ENCODE data around the gene CRABP2.

CRABP2 gene

DNA sequence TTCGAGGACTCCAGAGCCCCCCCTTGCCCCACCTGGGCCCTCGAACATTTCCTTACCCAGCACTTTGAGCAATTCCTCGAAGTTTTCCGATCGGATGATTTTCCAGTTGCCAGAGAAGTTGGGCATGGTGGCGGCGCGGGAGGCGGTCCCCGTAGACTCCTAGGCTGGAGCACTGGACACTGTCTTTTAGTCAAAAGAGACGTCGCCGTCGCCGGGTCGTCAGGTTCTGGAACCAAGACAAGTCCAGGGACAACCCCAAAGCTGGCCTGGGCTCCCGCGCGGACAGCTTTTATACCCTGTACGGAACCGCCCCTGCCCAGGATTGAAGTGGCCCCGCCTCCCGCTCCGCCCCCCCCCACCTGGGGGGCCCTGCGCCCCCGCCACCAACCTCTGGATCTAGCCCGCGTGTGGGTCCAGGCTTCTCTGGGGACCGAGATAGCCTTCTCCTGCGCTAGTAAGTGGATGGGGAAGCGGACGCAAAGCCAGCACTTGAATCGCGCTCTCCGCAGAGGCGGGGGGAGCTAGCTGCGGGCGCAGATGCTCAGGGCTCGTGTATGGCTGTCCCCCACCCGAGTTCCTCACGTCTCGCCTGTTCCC, at the start of gene CRABP2:
CRABP2 (minus strand) TSS at position 263 of the 597 bp plus-strand sequence; CDS start at position 126, 137 bp downstream.
- H3K9me3 ChIP-seq (ENCODE audit: control insufficient read depth, insufficient read depth, low read length): no peaks in the 10 kb centered on the region
- H3K36me3 ChIP-seq (ENCODE audit: control insufficient read depth, insufficient read depth, low read length): peaks cover 5% of the 10 kb centered on the region; the same call in 1 of the 2 replicates
- H3K4me1 ChIP-seq (ENCODE audit: control insufficient read depth, insufficient read depth, low read length): peaks cover 17% of the 10 kb centered on the region
- DNase-seq (ENCODE audit: low read depth, low spot score): no peak
- H3K27ac ChIP-seq (ENCODE audit: low read length): no peak within 1 kb of the TSS
- H3K27me3 ChIP-seq (ENCODE audit: control insufficient read depth, insufficient read depth, low read length): peaks cover 2% of the 10 kb centered on the region; the same call in 1 of the 2 replicates
- no CpG with 5 or more reads among the region's 42 CpGs for WGBS (ENCODE audit: insufficient coverage, insufficient read length)
- peak within 1 kb of the TSS; percentile 44; the same call in 1 of the 2 replicates for H3K4me3 ChIP-seq (ENCODE audit: low read length)

DNA sequence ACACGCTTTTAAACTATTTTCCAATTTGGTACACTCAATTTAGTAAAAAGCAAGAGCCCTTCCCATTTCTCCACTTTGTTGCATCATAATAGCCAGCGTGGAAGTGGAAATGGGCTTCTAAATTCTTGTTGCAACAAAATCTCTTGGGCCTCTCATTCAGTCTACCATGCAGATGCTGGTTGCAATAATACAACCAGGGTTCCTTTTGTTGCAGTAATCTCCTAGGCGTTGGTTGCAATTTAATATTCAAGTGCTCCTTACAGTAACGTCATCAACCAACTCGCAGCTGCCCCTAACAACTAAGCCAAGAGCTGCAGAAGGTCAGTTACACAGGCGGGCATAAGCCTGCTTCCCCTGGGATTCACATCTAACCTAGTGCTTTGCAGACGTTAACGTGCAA, 48.8 kb upstream of the CRABP2 start:
- WGBS (ENCODE audit: insufficient coverage, insufficient read length): no CpG with 5 or more reads among the region's 8 CpGs
- no peaks in the 10 kb centered on the region for H3K9me3 ChIP-seq (ENCODE audit: control insufficient read depth, insufficient read depth, low read length)
- no peak for DNase-seq (ENCODE audit: low read depth, low spot score)

DNA sequence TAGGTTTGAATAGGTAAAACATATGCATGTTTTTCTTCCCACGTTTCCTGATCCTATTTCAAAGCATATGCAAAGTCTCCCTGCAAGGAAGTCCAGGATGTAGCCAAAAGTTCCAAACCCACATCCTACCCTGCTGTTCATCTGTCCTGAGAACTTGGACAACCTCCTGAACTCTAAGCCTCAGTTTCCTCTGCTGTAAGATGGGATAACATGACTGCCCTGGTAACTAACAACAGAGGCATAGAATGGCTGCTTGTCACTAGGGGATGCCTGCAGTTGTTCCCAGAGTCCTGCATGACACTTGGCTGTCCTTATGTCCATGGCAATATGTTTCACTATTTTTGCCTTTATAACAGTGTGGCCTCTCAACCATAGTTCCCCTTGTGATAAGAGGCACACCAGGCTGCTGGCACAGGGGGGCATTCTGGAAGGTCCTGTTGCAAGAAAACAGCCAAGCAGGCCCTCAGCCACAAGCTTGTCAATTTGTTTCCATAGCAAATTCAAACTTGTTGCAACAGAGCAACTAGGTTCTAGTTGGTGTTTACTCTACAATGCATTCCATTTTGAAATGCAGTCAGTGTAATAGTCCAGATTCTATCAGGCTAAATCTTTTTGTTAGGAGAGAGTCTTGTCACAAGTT, 47.6 kb upstream of the CRABP2 start:
- no CpG with 5 or more reads among the region's 1 CpG for WGBS (ENCODE audit: insufficient coverage, insufficient read length)
- Histone ChIP-seq H3K4me3 (ENCODE audit: low read length) (no peak overlapping the region), H3K27ac (ENCODE audit: low read length) (no peak overlapping the region), H3K9me3 (ENCODE audit: control insufficient read depth, insufficient read depth, low read length) (no peaks in the 10 kb centered on the region), H3K36me3 (ENCODE audit: control insufficient read depth, insufficient read depth, low read length) (no peaks in the 10 kb centered on the region), H3K4me1 (ENCODE audit: control insufficient read depth, insufficient read depth, low read length) (peaks cover 11% of the 10 kb centered on the region), H3K27me3 (ENCODE audit: control insufficient read depth, insufficient read depth, low read length) (no peaks in the 10 kb centered on the region)
- no peak for DNase-seq (ENCODE audit: low read depth, low spot score)

More for the DNA sequence above, 48.8 kb upstream of the CRABP2 start:
- H3K36me3 ChIP-seq (ENCODE audit: control insufficient read depth, insufficient read depth, low read length): no peaks in the 10 kb centered on the region
- peaks cover 4% of the 10 kb centered on the region; the same call in 1 of the 2 replicates for H3K4me1 ChIP-seq (ENCODE audit: control insufficient read depth, insufficient read depth, low read length)
- H3K4me3 ChIP-seq (ENCODE audit: low read length): no peak overlapping the region
- no peaks in the 10 kb centered on the region for H3K27me3 ChIP-seq (ENCODE audit: control insufficient read depth, insufficient read depth, low read length)
- H3K27ac ChIP-seq (ENCODE audit: low read length): no peak overlapping the region

DNA sequence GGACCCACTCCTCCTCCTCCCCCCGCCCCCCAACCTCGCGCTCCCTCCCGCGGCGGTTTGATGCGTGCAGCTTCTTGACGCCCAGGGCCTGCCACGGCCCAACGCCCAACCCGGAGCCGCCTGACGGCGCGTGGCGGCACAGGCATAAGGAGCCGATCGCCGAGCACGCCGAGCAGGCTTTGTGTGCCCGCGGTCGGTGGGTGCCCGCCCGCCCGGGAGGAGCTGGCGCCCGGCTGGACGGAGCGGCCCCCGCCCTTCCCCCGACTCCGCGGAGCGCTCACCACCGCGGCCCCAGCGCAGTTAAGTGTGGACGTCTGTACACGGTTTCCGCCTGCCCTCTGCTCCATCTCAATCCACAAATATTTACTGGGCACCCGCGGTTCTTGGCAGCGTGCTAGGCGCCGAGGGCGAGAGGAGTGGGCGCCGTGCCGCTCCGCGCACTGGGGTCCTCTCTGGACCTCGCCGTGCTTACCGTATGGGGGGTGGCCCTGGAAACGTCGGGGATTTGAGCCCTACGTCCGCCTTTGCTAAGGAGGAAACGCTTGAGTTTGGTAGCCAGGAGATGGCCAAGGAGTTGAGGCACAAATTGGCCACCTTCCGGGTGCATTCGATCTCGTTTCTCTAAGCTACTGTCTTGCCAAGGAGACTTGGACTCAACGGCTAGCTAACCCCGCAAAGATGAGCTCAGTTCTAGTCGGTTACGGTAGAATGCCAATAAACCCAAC, 46.5 kb upstream of the CRABP2 start:
- H3K4me3 ChIP-seq (ENCODE audit: low read length): peak overlapping the region; percentile 93
- DNase-seq (ENCODE audit: low read depth, low spot score): peak; percentile 85
- H3K36me3 ChIP-seq (ENCODE audit: control insufficient read depth, insufficient read depth, low read length): no peaks in the 10 kb centered on the region
- H3K27ac ChIP-seq (ENCODE audit: low read length): no peak overlapping the region
- H3K27me3 ChIP-seq (ENCODE audit: control insufficient read depth, insufficient read depth, low read length): no peaks in the 10 kb centered on the region
- H3K9me3 ChIP-seq (ENCODE audit: control insufficient read depth, insufficient read depth, low read length): no peaks in the 10 kb centered on the region
- H3K4me1 ChIP-seq (ENCODE audit: control insufficient read depth, insufficient read depth, low read length): peaks cover 14% of the 10 kb centered on the region
- no CpG with 5 or more reads among the region's 68 CpGs for WGBS (ENCODE audit: insufficient coverage, insufficient read length)

DNA sequence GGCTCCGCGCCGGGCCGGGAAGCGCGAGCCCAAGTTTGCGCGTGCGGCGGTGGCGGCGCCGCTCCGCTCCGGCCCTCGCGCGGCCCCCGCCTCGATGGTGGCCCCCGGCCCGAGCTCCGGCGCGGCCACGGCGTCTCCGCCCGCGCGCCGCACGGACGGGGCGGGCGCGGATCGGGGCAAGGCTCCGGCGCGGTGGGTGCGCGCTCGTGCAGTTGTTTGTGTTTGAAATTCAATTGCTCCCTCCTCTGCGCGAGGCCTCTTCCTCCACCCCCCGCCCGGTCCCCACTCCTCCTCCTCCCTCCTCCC, 46.0 kb upstream of the CRABP2 start, which contains the start of gene HDGF:
HDGF (minus strand) TSS at position 225 of the 306 bp plus-strand sequence. CDS start 246 bp downstream, outside the sequence.
- H3K4me3 ChIP-seq (ENCODE audit: low read length): peak within 1 kb of the TSS; percentile 93

DNA sequence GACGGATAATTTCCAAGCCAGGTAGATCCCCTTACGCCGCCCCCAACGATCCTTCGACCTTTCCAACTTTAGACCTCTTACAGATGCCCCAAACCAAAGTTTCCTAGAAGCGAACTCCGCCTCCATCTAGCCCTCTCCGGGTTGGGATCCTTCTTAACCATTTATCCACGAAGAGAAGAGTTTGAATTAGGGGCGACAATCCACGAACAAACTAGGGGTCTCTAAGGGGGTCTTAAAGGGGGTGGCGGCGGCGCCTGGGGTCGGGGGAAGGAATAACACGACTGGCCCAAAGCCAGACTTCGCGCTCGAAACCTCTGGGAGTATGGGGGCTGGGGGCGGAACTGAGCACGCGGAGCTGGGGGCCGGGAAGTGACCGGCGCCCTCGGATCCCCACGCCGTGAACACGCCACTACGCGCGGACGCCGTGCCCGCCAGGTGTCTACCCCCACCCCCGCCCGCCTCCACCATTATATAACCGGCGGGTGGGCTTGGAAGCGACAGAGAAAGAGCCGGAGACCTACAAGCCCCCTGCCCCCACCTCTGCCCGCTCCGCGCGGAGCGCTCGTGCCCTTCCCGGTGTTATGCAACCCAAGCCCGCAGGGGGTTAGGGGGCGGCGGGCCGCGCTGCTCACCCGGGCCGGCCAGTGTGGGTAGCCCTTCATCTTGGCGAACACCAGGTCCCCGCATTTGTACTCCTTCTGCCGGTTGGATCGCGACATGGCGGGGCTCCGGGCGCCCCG, 45.5 kb upstream of the CRABP2 start:
- no peak for DNase-seq (ENCODE audit: low read depth, low spot score)

More for the DNA sequence above, 46.0 kb upstream of the CRABP2 start, which contains the start of gene HDGF:
- no peak for DNase-seq (ENCODE audit: low read depth, low spot score)
- H3K4me1 ChIP-seq (ENCODE audit: control insufficient read depth, insufficient read depth, low read length): peaks cover 14% of the 10 kb centered on the region
- no peaks in the 10 kb centered on the region for H3K27me3 ChIP-seq (ENCODE audit: control insufficient read depth, insufficient read depth, low read length)
- no peaks in the 10 kb centered on the region for H3K9me3 ChIP-seq (ENCODE audit: control insufficient read depth, insufficient read depth, low read length)
- H3K36me3 ChIP-seq (ENCODE audit: control insufficient read depth, insufficient read depth, low read length): no peaks in the 10 kb centered on the region
- WGBS (ENCODE audit: insufficient coverage, insufficient read length): no CpG with 5 or more reads among the region's 48 CpGs
- no peak within 1 kb of the TSS for H3K27ac ChIP-seq (ENCODE audit: low read length)

DNA sequence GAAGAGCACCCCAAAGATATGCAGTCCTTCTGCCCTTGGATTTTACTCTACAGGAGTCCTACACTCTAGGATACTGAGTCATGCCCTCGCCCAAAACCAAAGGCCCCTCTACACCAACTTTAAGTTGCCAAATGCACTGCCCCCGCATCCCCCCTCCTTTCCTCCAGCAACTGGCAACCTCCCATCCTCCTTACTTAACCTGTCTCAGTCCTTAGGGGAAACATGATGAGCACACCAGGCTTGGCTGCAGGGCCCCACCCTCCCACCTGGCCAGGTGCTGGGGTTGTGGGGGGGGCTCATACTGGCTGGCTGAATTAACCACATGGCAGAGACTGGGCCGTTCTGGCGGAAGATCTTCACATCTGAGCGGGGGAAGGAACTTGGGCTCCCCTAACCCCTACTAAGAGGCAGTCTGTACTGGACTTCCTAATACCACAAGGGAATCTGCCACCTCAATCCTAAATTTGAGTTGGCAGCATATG, 44.8 kb upstream of the CRABP2 start:
- no peaks in the 10 kb centered on the region for H3K27me3 ChIP-seq (ENCODE audit: control insufficient read depth, insufficient read depth, low read length)
- no CpG with 5 or more reads among the region's 5 CpGs for WGBS (ENCODE audit: insufficient coverage, insufficient read length)
- H3K27ac ChIP-seq (ENCODE audit: low read length): no peak overlapping the region
- DNase-seq (ENCODE audit: low read depth, low spot score): no peak
- H3K36me3 ChIP-seq (ENCODE audit: control insufficient read depth, insufficient read depth, low read length): no peaks in the 10 kb centered on the region
- H3K9me3 ChIP-seq (ENCODE audit: control insufficient read depth, insufficient read depth, low read length): no peaks in the 10 kb centered on the region
- H3K4me1 ChIP-seq (ENCODE audit: control insufficient read depth, insufficient read depth, low read length): peaks cover 17% of the 10 kb centered on the region
- peak overlapping the region; percentile 93; the same call in 1 of the 2 replicates for H3K4me3 ChIP-seq (ENCODE audit: low read length)

More for the DNA sequence above, 45.5 kb upstream of the CRABP2 start:
- H3K4me1 ChIP-seq (ENCODE audit: control insufficient read depth, insufficient read depth, low read length): peaks cover 15% of the 10 kb centered on the region
- H3K4me3 ChIP-seq (ENCODE audit: low read length): peak overlapping the region; percentile 93
- WGBS (ENCODE audit: insufficient coverage, insufficient read length): no CpG with 5 or more reads among the region's 64 CpGs
- H3K36me3 ChIP-seq (ENCODE audit: control insufficient read depth, insufficient read depth, low read length): no peaks in the 10 kb centered on the region
- H3K27ac ChIP-seq (ENCODE audit: low read length): no peak overlapping the region
- H3K9me3 ChIP-seq (ENCODE audit: control insufficient read depth, insufficient read depth, low read length): no peaks in the 10 kb centered on the region
- no peaks in the 10 kb centered on the region for H3K27me3 ChIP-seq (ENCODE audit: control insufficient read depth, insufficient read depth, low read length)

DNA sequence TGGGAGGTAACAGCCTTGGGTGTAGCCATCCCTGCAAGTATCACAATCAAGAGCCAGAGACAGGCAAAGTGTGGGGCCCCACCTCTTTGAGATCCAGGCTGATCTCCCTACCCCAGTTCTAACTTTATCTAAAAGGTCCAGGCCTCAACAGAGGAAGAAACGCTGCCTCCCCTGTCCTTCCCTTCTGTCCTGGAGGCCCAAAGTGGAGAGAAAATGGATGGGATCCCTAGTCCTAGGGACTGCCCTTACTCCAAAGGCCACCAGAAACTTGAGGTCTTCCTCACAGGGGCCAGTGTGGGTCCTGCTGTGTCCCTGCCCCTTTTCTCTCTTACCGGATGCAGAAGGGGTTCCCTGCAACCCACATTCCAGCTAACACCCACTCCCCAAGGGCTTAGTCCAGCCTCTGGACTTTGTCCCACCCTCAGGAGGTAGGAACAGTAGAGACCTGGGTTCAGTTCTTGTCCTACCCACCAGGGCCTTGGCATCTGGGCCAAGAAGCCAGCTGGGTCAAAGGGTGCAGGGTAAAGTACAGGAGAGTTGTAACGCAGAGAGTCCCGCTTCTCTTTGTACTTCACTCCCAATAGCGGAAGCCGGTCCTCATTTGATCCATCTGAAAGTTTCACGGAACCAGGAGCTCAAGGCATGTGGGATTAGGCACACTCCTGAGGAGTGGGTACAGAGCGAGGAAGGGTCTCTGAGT, 44.2 kb upstream of the CRABP2 start:
- H3K27ac ChIP-seq (ENCODE audit: low read length): no peak overlapping the region
- H3K4me1 ChIP-seq (ENCODE audit: control insufficient read depth, insufficient read depth, low read length): peaks cover 17% of the 10 kb centered on the region
- DNase-seq (ENCODE audit: low read depth, low spot score): no peak
- no CpG with 5 or more reads among the region's 8 CpGs for WGBS (ENCODE audit: insufficient coverage, insufficient read length)
- 0 out of 2 replicates have a peak, but pooled peaks cover 3% of the 10 kb centered on the region for H3K36me3 ChIP-seq (ENCODE audit: control insufficient read depth, insufficient read depth, low read length)
- H3K4me3 ChIP-seq (ENCODE audit: low read length): no peak overlapping the region; the same call in 1 of the 2 replicates
- no peaks in the 10 kb centered on the region for H3K27me3 ChIP-seq (ENCODE audit: control insufficient read depth, insufficient read depth, low read length)
- H3K9me3 ChIP-seq (ENCODE audit: control insufficient read depth, insufficient read depth, low read length): no peaks in the 10 kb centered on the region

DNA sequence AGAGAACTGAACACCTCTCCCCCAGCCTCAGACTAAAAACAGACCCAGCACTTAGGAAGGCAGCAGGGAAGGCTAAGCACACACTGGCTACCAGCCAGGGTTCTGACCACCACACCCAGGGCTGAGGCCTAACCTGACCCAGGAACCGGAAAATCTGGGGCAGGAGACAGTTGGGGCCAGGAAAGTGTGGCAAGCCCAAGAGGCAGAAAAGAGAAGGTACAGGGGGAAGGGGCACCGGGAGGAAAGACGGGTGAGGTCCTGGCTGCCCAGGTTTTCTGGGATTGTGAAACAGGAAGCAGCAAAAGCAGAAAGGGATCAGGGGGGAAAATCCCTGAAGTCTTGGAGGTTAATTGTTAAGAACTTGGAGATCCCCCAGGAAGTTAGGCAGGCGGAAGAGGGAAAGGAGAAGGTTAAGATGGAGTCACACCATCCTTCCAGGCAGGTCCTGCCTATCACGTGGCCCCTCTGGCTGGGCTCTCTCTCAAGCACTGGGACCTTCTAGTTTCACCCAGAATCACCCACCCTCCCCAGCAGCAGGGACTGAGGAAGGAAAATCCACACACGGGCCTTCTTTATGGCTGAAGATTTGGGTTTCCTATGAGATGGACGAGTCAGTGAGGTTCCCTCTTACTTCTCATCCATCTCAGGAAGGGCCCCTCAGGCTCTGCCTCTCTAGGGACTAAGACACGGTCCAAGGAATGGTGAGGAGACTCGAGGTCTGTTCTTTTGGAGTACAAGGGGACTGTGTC, 43.5 kb upstream of the CRABP2 start:
- H3K4me3 ChIP-seq (ENCODE audit: low read length): no peak overlapping the region
- peaks cover 17% of the 10 kb centered on the region for H3K4me1 ChIP-seq (ENCODE audit: control insufficient read depth, insufficient read depth, low read length)
- no CpG with 5 or more reads among the region's 9 CpGs for WGBS (ENCODE audit: insufficient coverage, insufficient read length)
- no peaks in the 10 kb centered on the region for H3K27me3 ChIP-seq (ENCODE audit: control insufficient read depth, insufficient read depth, low read length)
- H3K27ac ChIP-seq (ENCODE audit: low read length): no peak overlapping the region
- DNase-seq (ENCODE audit: low read depth, low spot score): no peak
- H3K36me3 ChIP-seq (ENCODE audit: control insufficient read depth, insufficient read depth, low read length): peaks cover 8% of the 10 kb centered on the region; the same call in 1 of the 2 replicates
- no peaks in the 10 kb centered on the region for H3K9me3 ChIP-seq (ENCODE audit: control insufficient read depth, insufficient read depth, low read length)

Measured in iPS DF 6.9 (cell line).